ENCODE data around the gene COL9A1.

COL9A1 gene

DNA sequence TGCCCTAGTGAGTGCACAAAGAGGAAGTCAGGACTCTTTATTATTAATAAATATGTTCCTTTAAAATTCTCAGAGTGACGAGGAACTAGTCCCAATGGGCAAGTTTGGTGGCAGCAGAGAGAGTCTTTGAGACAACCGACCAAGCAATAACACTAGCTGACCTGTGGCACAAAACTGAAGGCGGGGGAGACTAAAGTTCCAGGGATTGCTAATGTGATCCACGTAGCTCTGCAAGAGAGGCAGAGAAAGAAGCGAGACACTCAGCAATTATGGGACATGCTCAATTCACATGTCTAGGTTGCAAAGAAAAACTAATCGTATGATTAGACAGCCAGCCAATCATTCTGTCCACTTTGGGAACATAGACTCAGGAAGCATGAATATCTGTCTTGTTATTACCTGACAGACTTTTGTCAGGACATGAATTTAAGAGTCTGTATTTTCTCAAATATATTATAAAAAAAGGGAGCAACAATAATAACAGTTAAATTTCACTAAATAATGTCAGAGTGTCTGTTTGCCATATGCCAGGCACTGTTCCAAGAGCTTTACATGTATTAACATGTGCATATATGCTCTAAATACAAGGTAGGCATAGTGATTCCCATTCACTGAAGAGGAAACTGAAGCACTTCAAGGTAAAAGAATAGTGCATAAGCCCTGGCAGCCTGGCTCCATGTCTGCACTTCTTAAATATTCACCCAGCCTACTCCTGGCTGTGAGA lies 81.0 kb downstream of the COL9A1 start:
- no peak for DNase-seq

GRCh38 chr6:70221025-70221714 lies 81.7 kb downstream of the COL9A1 start:
- no peak for DNase-seq

DNA sequence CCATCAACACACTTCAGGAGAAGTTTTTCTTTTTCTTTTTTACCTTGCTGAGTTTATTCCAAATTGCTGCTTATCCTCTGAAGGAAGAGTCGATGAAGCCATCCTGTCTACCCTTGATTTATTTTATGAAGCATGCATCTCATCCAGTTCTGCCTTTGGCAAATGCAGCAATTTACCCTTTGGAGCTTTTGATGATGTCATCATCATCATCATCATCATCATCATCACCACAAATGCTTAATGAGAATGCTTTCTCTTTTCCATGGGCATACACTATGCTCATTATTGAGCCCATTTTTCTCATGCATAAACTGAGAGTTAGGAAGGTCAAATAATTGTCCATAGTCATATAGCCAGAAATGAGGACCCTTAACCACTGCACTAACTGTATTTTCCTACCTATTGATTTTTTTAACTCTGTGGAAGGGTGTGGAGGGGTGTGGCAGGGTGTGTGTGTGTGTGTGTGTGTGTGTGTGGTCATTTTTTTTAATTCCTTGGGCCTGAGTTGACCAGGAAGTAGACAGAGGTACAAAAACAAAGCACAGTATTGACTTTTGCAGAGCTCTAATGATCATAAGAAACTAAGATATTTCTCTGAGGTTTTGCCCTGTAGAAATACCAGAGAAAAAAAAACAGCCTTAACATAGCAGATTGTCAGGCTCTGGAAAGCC lies 82.8 kb downstream of the COL9A1 start:
- no peak for DNase-seq

GRCh38 chr6:70216767-70217166 lies 86.1 kb downstream of the COL9A1 start:
- no peak for DNase-seq

GRCh38 chr6:70215460-70216108 lies 87.3 kb downstream of the COL9A1 start:
- no peak for DNase-seq

GRCh38 chr6:70210462-70210861 lies 92.4 kb downstream of the COL9A1 start:
- no peak for DNase-seq

GRCh38 chr6:70208235-70208790 lies 94.6 kb downstream of the COL9A1 start:
- no peak for DNase-seq

DNA sequence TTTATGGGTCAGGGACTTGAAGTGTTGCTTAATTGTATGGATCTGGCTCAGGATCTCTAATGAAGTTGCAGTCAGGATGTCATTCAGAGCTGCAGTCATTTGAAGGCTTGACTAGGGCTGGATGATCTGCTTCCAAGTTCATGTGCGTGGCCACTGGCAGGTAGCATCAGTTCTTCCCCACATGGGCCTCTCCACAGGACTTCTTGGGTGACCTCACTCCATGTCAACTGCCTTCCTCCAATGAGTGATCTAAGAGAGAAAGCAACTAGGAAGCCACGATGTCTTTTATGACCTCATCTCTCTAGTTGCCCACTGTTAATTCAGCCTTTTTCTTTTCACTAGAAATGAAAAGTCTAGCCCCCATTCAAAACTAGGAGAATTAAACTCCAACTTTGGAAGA lies 104.1 kb downstream of the COL9A1 start:
- no peak for DNase-seq

GRCh38 chr6:70196531-70196930 lies 106.4 kb downstream of the COL9A1 start:
- no peak for DNase-seq

GRCh38 chr6:70194421-70194820 lies 108.5 kb downstream of the COL9A1 start:
- DNase-seq, result no peak

- DNase-seq, result no peak
Measured at GRCh38 chr6:70188202-70188601, 114.7 kb downstream of the COL9A1 start.

DNA sequence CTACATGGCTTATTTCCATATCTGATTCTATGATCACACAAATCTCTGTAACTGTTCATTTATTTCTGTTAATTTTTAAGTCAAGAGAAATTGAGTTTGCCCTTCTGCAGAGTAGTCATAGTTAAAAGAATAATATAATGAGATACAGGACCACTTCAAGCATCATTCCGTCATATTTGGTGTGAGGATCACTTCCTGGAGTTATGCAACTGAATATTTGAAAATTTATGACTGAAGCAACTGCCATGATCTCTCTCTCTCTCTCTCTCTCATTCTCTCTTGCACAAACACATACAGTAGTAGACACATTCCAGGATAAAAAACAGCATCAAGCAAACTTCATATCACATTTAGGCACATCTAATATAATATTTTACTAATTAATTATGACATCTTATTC lies 116.4 kb downstream of the COL9A1 start:
- DNase-seq, result no peak

DNA sequence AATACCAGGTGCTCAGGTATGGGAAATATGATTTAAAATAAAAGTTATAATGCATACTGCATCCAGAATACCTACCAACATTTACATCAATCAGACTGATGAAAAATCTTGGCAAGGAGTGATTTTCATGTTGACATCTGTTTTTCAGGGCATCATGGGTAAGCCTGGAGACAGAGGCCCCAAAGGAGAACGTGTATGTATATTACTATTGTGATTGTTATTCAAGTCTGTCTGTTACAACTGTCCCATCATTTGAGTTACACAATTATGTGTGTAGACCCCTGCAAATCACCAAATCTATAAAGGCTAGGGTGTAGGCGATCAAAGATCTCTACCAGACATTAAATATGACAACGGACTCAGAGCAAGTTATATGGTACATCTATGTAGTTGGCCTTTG lies 118.2 kb downstream of the COL9A1 start:
- DNase-seq, result no peak

- no peak for DNase-seq
Measured at GRCh38 chr6:70183538-70183937, 119.3 kb downstream of the COL9A1 start.

DNA sequence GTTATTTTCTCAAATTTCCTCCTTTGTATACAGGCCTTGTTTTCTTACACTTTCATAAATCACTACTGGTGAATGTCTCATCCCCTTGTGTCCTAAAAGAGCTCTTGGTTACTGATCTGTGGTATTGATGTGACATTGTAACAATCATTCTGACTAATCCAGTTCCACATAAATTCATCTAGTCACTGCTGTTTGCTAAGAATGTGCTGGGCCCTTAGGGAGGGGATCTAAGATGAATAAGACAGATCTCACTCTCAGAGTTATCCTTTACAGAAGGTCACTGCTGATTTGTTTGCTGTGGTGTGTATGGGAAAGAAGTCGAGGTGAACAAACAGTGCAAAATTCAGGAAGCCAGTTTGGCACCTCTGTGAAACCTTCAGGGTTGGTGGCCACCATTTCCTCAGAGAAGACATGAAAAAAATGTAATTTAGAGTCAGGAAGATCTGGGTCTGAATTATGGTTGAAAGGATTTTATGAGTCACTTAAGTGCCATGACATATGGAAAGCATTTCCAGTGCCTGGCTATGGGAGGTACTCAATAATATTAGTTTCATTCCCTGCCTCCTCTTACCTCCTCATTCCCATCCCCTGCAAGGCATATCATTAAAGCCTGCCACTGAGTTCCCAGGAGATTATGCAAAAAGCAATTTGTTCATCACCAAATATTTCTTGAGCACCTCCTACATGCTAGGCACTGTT lies 121.8 kb downstream of the COL9A1 start:
- DNase-seq, result no peak

DNA sequence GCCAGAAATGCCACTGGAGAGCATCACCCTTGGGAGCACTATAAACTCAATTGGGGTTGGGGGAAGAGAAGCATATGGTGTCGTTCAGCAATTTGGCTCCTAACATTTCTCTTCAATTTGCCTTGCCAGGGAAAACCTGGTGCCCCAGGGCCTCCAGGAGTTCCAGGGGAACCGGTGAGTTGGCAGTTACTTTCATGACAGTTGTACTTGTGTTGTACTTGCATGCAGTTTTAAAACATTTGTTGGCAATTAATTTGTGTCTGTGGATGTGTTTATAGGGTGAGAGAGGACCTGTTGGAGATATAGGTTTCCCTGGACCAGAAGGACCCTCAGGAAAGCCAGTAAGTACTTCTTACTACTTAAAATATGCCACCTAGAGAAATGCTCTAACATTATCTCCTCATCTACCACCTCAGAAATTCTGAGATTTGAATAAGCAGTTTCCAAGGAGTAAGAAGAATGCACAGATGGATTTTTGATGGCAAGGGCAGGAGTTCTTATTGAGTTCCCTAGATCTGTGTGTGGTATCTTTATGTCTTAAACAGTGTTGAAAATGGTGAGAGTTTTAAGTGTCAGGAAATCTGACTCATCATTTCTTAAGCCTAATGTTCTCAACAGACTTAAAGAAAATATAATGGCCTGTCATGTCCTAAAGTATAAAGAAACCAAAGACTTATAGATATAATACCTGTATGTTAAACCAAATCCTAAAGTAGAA lies 122.5 kb downstream of the COL9A1 start:
- no peak for DNase-seq

GRCh38 chr6:70176842-70177550 lies 125.9 kb downstream of the COL9A1 start:
- no peak for DNase-seq

GRCh38 chr6:70175770-70176169 lies 127.1 kb downstream of the COL9A1 start:
- no peak for DNase-seq

GRCh38 chr6:70172252-70172651 lies 130.6 kb downstream of the COL9A1 start:
- no peak for DNase-seq

GRCh38 chr6:70171236-70171635 lies 131.6 kb downstream of the COL9A1 start:
- no peak for DNase-seq

DNA sequence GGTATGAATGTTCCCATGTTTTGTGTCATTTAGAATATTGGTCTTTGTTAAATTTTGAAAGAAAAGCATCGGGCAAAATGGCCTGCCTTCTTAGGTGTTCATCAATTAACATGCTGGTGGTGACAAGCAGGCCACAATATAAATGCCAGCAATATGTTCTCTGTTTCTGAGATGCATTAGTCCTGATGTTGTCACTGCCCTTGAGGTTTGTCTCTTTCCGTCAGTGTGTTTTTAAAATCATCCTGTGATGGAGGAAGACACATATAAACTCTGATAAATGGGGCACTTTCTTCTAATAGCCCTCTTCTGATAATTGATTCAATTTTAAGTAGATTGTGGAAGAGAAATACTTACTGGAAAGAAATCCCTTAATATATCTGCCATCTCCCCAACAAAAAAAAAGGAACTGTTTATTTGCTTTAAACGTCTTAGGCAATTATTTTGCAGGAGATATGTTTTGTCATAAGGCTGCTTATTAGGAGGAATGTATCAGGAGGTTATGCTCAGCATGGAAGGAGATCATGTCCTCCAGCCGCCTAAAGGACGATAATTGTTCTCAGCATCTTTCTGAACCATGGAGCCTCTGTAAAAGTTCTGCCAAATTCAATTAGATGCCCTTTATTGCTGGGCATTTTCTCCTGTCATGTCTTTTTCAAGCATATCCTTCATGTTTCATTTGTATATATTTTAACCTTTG lies 134.1 kb downstream of the COL9A1 start:
- no peak for DNase-seq

Measured in bone marrow (tissue), 2 donors.